Esophagus muscularis mucosa (tissue), 3 donors: ENCODE results near the gene PRR15L.

Experiments used
- CTCF ChIP-seq, 3 experiments: fragments of 200-600 bp in 2 of 3; fragments of 450-650 bp in 1 of 3; sonication (generic) in 2 of 3; IDR thresholded peaks; one replicate each; pipeline ENCODE4 v1.5.1; 2017 to 2019; ENCODE audit warnings: antibody characterized with exemption in 3 of 3, mild to moderate bottlenecking in 2 of 3, moderate library complexity in 1 of 3
- EP300 ChIP-seq: sonication (generic); formaldehyde crosslinking; IDR thresholded peaks from one replicate; pipeline ENCODE4 v1.6.1; 2017; ENCODE audit warnings: antibody characterized with exemption

GRCh38 chr17:47937941-47938340 is 19.7 kb downstream of the PRR15L start:
- TF ChIP-seq CTCF (IDR thresholded peaks at IDR 0.05) (no peak), EP300 (no peak)
